ENCODE data around the gene FXYD4. TPM values are rescaled to one million over a fixed set of nuclear protein-coding genes. Genes with fewer than 3 reads are reported as not detected.

The FXYD4 gene
- total and polyA plus RNA-seq, 2 of the 8 experiments (the other 6 are each of a cell fraction or from before 2014, with no cell fraction given): not detected

GRCh38 chr10:43411536-43411935 lies 40.1 kb downstream of the FXYD4 start:
- Histone ChIP-seq H3K9me3 (ENCODE audit: insufficient read depth in 2 of 2, low read depth in 1 of 2, low read length in 1 of 2) (no peaks in the 10 kb centered on the region), H2AK5ac (ENCODE audit: low read depth, low read length) (no peak overlapping the region), H3K23ac (ENCODE audit: insufficient read length) (no peak overlapping the region), H2AFZ (ENCODE audit: low read length) (no peak overlapping the region), H2BK15ac (ENCODE audit: low read length) (no peak overlapping the region), H2BK20ac (ENCODE audit: low read length) (no peak overlapping the region), H3K79me1 (ENCODE audit: low read depth, low read length) (no peaks in the 10 kb centered on the region), H3K18ac (ENCODE audit: extremely low read depth, low read length) (no peak overlapping the region), H3K4me2 (ENCODE audit: insufficient read depth in 1 of 2, low read depth in 2 of 2, low read length in 2 of 2) (no peak overlapping the region), H3K27me3 (replicated peaks in 1 of 4; ENCODE audit: control insufficient read depth in 3 of 4, extremely low read depth in 1 of 4, insufficient read depth in 3 of 4, low read length in 3 of 4) (no peaks in the 10 kb centered on the region), H3K27ac (ENCODE audit: low read depth, low read length) (no peak overlapping the region), H4K8ac (ENCODE audit: extremely low read depth, insufficient read depth, low read length) (no peak overlapping the region), H2BK12ac (ENCODE audit: low read depth, low read length) (no peak overlapping the region), H3K79me2 (ENCODE audit: control insufficient read depth in 1 of 2, insufficient read depth in 2 of 2, low read length in 2 of 2) (peaks cover 17 to 19% of the 10 kb centered on the region in 2 experiments), H3K4me3 (ENCODE audit: extremely low read depth in 1 of 4, insufficient read depth in 2 of 4, low read depth in 3 of 4, low read length in 4 of 4) (no peak overlapping the region), H2BK120ac (replicated peaks; ENCODE audit: low read depth, low read length) (no peak overlapping the region), H4K91ac (replicated peaks; ENCODE audit: insufficient read length, low read length) (no peak overlapping the region), H4K20me1 (replicated peaks in 1 of 2; ENCODE audit: control insufficient read depth in 1 of 2, insufficient read depth in 2 of 2, low read length in 2 of 2) (peaks cover 2 to 3% of the 10 kb centered on the region in 2 experiments), H2BK5ac (ENCODE audit: low read depth, low read length) (no peak overlapping the region), H3K4me1 (replicated peaks in 1 of 4; ENCODE audit: control insufficient read depth in 3 of 4, insufficient read depth in 4 of 4, low read length in 3 of 4) (peaks cover 0 to 2% (median 0%) of the 10 kb centered on the region in 4 experiments; a peak in 3 of 7 replicates), H3K14ac (ENCODE audit: insufficient read length) (no peak overlapping the region), H3K9ac (replicated peaks in 1 of 4; ENCODE audit: extremely low read depth in 1 of 4, low read depth in 3 of 4, low read length in 3 of 4) (no peak overlapping the region), H3K4ac (replicated peaks; ENCODE audit: insufficient read length, low read depth, low read length) (no peak overlapping the region), H3K56ac (replicated peaks; ENCODE audit: insufficient read length, low read depth, low read length) (no peak overlapping the region), H3K23me2 (ENCODE audit: low read depth, low read length) (peaks cover 9% of the 10 kb centered on the region; the same call in 1 of the 2 replicates), H3K36me3 (ENCODE audit: control insufficient read depth in 2 of 4, insufficient read depth in 4 of 4, low read length in 3 of 4) (no peaks in the 10 kb centered on the region), H4K5ac (ENCODE audit: insufficient read length, low read depth, low read length) (no peak overlapping the region)
- FAIRE-seq (no peak), DNase-seq (ENCODE audit: low read depth in 1 of 2, low spot score in 2 of 2) (no peak)
- WGBS, 2 experiments (ENCODE audit: extremely low coverage in 1 of 2, insufficient coverage in 1 of 2, insufficient read length in 1 of 2, insufficient replicate concordance in 2 of 2, low coverage in 1 of 2, low lambda C conversion rate in 2 of 2, missing lambda C conversion rate in 1 of 2): 100% methylated on average over 1 of the region's 2 CpGs; no CpG with 5 or more reads in 1 of the 2 experiments
- TF ChIP-seq SP2 (IDR thresholded peaks at IDR 0.05; ENCODE audit: low read length) (no peak), CREB1 (IDR thresholded peaks at IDR 0.05) (no peak), ZNF274 (IDR thresholded peaks at IDR 0.05; ENCODE audit: borderline replicate concordance, extremely low read depth, low read length) (no peak), CEBPB (IDR thresholded peaks at IDR 0.05; ENCODE audit: low read depth, low read length) (no peak), FOSL1 (IDR thresholded peaks at IDR 0.05; ENCODE audit: insufficient read depth, low read depth, low read length) (no peak), EZH2 (IDR thresholded peaks at IDR 0.05; ENCODE audit: low read depth, low read length, severe bottlenecking) (no peak), SIRT6 (IDR thresholded peaks at IDR 0.05; ENCODE audit: low read length) (no peak), CTBP2 (IDR thresholded peaks at IDR 0.05; ENCODE audit: borderline replicate concordance, insufficient read depth, insufficient read length, low read length) (no peak), BCL11A (IDR thresholded peaks at IDR 0.05; ENCODE audit: low read depth in 2 of 2, low read length in 2 of 2) (no peak), EP300 (IDR thresholded peaks at IDR 0.05; ENCODE audit: borderline replicate concordance in 1 of 2, low read depth in 2 of 2, low read length in 2 of 2) (no peak), BACH1 (IDR thresholded peaks at IDR 0.05; ENCODE audit: low read length) (no peak)
- TF ChIP-seq, protein P1, sequence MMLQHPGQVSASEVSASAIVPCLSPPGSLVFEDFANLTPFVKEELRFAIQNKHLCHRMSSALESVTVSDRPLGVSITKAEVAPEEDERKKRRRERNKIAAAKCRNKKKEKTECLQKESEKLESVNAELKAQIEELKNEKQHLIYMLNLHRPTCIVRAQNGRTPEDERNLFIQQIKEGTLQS (IDR thresholded peaks at IDR 0.05; ENCODE audit: insufficient read depth, low read depth, low read length): no peak
- CTCF ChIA-PET (ENCODE audit: partially characterized antibody): interaction anchor here (0.9 kb wide), 1 partner anchor 210 kb away, joined by 3 read pairs; no protein-coding TSS in a partner anchor
- POLR2A ChIA-PET (ENCODE audit: partially characterized antibody): interaction anchor here (1.6 to 5.1 kb wide), 3 partner anchors 9 to 22 kb away, joined by 4 to 26 read pairs (median 23); no protein-coding TSS in a partner anchor

Measured in H1 (cell line).